ENCODE measurements around the gene NDFIP1.

DNA sequence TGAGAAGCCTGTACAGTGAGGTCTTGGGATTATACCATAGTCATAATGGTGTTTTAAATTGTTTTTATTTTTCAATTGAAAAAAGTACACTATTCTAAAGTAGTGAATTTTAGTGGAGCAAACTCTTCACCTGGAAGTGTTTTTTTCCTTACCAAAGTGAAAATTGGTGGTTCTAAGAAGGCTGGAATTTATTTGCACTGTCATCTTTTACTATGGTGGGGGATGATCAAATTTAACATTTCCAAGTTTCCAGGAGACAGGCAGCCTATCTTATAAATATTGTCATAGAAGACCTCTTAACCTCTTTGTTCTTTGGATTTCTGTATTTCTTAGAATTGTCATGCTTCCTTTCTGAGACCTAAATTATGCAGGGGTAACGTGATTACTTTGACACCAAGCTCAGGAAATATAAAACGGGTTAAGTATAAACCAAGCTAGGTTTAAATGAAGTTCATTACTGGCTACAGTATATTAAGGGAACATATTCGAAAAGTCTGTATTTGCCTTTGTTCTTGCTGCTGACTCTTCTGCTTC, 20.2 kb downstream of the NDFIP1 start:
- TF ChIP-seq, protein P1, sequence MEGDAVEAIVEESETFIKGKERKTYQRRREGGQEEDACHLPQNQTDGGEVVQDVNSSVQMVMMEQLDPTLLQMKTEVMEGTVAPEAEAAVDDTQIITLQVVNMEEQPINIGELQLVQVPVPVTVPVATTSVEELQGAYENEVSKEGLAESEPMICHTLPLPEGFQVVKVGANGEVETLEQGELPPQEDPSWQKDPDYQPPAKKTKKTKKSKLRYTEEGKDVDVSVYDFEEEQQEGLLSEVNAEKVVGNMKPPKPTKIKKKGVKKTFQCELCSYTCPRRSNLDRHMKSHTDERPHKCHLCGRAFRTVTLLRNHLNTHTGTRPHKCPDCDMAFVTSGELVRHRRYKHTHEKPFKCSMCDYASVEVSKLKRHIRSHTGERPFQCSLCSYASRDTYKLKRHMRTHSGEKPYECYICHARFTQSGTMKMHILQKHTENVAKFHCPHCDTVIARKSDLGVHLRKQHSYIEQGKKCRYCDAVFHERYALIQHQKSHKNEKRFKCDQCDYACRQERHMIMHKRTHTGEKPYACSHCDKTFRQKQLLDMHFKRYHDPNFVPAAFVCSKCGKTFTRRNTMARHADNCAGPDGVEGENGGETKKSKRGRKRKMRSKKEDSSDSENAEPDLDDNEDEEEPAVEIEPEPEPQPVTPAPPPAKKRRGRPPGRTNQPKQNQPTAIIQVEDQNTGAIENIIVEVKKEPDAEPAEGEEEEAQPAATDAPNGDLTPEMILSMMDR (conservative IDR thresholded peaks at IDR 0.05; ENCODE audit: low read length): no peak
- TF ChIP-seq EZH2phosphoT487 (IDR thresholded peaks at IDR 0.05; ENCODE audit: borderline replicate concordance, low read depth, low read length): no peak
